Vagina (tissue), 2 donors: ENCODE data around the gene BPIFB4. TPM values are rescaled to one million over a fixed set of nuclear protein-coding genes. Genes with fewer than 3 reads are reported as not detected.
"Not testable (repeated sequence)": the region's sequence is repeated elsewhere in the genome, so short reads cannot be mapped to it uniquely, and the experiment has no call there.

Source experiments
- DNase-seq, 2 donors: peaks; one replicate each; pipeline ENCODE4 v3.0.0-alpha.2; 2017; ENCODE audit errors: extremely low spot score in 2 of 2
- H3K27ac ChIP-seq: fragments of 200-600 bp; sonication (generic); one replicate; pipeline ENCODE4 v1.5.1; 2019
- H3K27me3 ChIP-seq: fragments of 200-600 bp; sonication (generic); one replicate; pipeline ENCODE4 v1.5.1; 2019
- H3K36me3 ChIP-seq, 2 donors: fragments of 200-600 bp; sonication (generic); one replicate each; pipeline ENCODE4 v1.5.1; 2017 to 2019
- H3K4me1 ChIP-seq: fragments of 200-600 bp; sonication (generic); one replicate; pipeline ENCODE4 v1.5.1; 2019
- H3K4me3 ChIP-seq, 2 donors: fragments of 200-600 bp; sonication (generic); 1 replicate in 1 of 2; 2 replicates in 1 of 2; pipeline ENCODE4 v1.5.1; 2016 to 2019
- H3K9me3 ChIP-seq: fragments of 200-600 bp; sonication (generic); one replicate; pipeline ENCODE4 v1.5.1; 2019
- CTCF ChIP-seq, 3 experiments: fragments of 450-650 bp in 2 of 3; fragments of 200-600 bp in 1 of 3; sonication (generic) in 1 of 3; IDR thresholded peaks; one replicate each; pipeline ENCODE4 v1.5.1; 2017 to 2019; ENCODE audit warnings: antibody characterized with exemption in 3 of 3, mild to moderate bottlenecking in 2 of 3, moderate library complexity in 2 of 3
- POLR2A ChIP-seq, 2 donors: fragments of 450-650 bp; IDR thresholded peaks; one replicate each; pipeline ENCODE4 v1.6.1; 2017; ENCODE audit warnings: antibody characterized with exemption in 2 of 2, mild to moderate bottlenecking in 2 of 2, moderate library complexity in 2 of 2
- POLR2AphosphoS5 ChIP-seq, 2 donors: sonication (generic); formaldehyde crosslinking; IDR thresholded peaks; one replicate each; pipeline ENCODE4 v1.9.0; 2017; ENCODE audit warnings: antibody characterized with exemption in 2 of 2, mild to moderate bottlenecking in 2 of 2, low read depth in 1 of 2; ENCODE audit not compliant: insufficient read depth in 1 of 2
- intact Hi-C: fragments of 100-400 bp; cut with DNase I; formaldehyde crosslinking; loops from one replicate; pipeline ENCODE4 v1.15.1; 2023
- total RNA-seq: library from RNA; depleted of rRNA; stranded (reverse); fragments of >200 nt; gene quantifications from one replicate; pipeline ENCODE4 v1.2.3, GENCODE V29; 2016

The BPIFB4 gene
- total RNA-seq, 1 donor from 2014 or later: not detected

DNA sequence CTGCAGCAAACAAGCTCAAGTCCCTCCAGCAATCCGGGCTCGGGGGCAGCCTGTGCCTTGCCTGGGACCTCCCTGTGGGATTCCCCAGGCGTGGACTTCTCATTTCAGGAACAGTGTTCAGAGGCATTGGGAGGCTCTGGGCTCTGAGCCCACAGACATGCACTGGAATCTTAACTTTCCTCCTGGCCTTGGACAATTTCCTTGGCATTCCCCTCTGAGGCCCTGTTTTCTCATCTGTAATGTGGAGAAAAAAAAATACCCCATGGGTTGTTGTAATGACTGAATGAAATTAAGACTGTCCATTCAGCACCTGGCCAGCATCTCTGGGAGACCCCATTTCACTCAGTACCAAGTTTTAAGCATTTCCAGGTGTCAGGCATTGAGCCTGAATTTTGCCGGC is 17.6 kb downstream of the BPIFB4 start:
- DNase-seq: no peak
- no peaks in the 10 kb centered on the region for H3K27me3 ChIP-seq
- no peak for TF ChIP-seq CTCF (IDR thresholded peaks at IDR 0.05)
- no peak for TF ChIP-seq POLR2AphosphoS5 (IDR thresholded peaks at IDR 0.05; ENCODE audit: insufficient read depth in 1 of 2, low read depth in 1 of 2)
- TF ChIP-seq POLR2A (IDR thresholded peaks at IDR 0.05): no peak
- no peaks in the 10 kb centered on the region for H3K36me3 ChIP-seq
- intact Hi-C loops: no loop called here
- H3K9me3 ChIP-seq: no peaks in the 10 kb centered on the region
- H3K4me3 ChIP-seq: no peak overlapping the region
- H3K27ac ChIP-seq: no peak overlapping the region
- H3K4me1 ChIP-seq: no peaks in the 10 kb centered on the region

DNA sequence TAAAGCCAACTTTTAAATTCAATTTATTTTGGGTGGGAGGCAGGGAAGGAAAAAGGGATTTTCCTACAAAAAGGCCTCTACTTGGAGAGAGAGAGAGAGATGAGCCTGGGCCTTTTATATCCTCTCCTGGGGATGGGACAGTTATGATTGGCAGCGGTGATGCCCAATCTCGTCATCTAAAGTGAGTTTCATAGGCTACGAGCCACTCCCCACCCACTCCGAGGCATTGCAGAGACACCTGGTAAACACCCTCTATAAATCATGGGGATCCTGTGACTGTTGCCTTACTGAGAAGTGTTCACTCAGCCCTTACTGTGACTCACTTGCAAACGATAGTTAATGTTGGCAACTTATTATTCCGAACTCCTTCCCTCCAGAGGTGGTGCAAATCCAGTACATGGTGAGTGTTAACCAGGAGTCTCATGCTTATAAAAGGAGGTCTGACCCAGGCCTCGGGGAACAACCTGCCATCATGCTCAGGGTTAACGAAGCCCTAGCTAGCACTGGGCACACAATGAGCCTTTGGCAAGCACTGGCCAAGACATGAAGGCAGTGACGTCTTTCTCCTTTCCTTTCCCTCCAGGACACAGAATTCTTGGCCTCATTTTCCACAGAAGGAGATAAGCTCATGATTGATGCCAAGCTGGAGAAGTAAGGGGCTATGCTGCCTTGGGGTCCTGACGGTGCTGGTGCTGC is 20.5 kb downstream of the BPIFB4 start:
- Histone ChIP-seq H3K4me1 (no peaks in the 10 kb centered on the region), H3K27ac (no peak overlapping the region), H3K9me3 (no peaks in the 10 kb centered on the region), H3K4me3 (no peak overlapping the region), H3K27me3 (no peaks in the 10 kb centered on the region), H3K36me3 (no peaks in the 10 kb centered on the region)
- intact Hi-C loops: loop anchor here (5.0 kb wide), 1 partner anchor 843 kb away; no protein-coding TSS in a partner anchor
- no peak for TF ChIP-seq POLR2A (IDR thresholded peaks at IDR 0.05)
- no peak for TF ChIP-seq POLR2AphosphoS5 (IDR thresholded peaks at IDR 0.05; ENCODE audit: insufficient read depth in 1 of 2, low read depth in 1 of 2)
- TF ChIP-seq CTCF (IDR thresholded peaks at IDR 0.05): no peak
- no peak for DNase-seq

GRCh38 chr20:33103556-33103955 is 24.1 kb downstream of the BPIFB4 start:
- no peaks in the 10 kb centered on the region for H3K36me3 ChIP-seq
- no peaks in the 10 kb centered on the region for H3K27me3 ChIP-seq
- no peaks in the 10 kb centered on the region for H3K9me3 ChIP-seq
- intact Hi-C loops: loop anchor here (5.0 kb wide), 1 partner anchor 846 kb away; no protein-coding TSS in a partner anchor
- no peak overlapping the region for H3K27ac ChIP-seq
- DNase-seq: no peak
- no peaks in the 10 kb centered on the region for H3K4me1 ChIP-seq
- TF ChIP-seq POLR2A (IDR thresholded peaks at IDR 0.05) (no peak), POLR2AphosphoS5 (IDR thresholded peaks at IDR 0.05; ENCODE audit: insufficient read depth in 1 of 2, low read depth in 1 of 2) (no peak), CTCF (IDR thresholded peaks at IDR 0.05) (no peak)
- H3K4me3 ChIP-seq: no peak overlapping the region

GRCh38 chr20:33104336-33104735 is 24.9 kb downstream of the BPIFB4 start:
- no peak for DNase-seq
- Histone ChIP-seq H3K4me1 (no peaks in the 10 kb centered on the region), H3K36me3 (no peaks in the 10 kb centered on the region), H3K27ac (no peak overlapping the region), H3K27me3 (no peaks in the 10 kb centered on the region), H3K4me3 (no peak overlapping the region), H3K9me3 (no peaks in the 10 kb centered on the region)
- TF ChIP-seq CTCF (IDR thresholded peaks at IDR 0.05): no peak
- TF ChIP-seq POLR2AphosphoS5 (IDR thresholded peaks at IDR 0.05; ENCODE audit: insufficient read depth in 1 of 2, low read depth in 1 of 2): no peak
- no peak for TF ChIP-seq POLR2A (IDR thresholded peaks at IDR 0.05)
- intact Hi-C loops: loop anchor here (5.0 kb wide), 1 partner anchor 847 kb away; no protein-coding TSS in a partner anchor

GRCh38 chr20:33105316-33105924 is 26.0 kb downstream of the BPIFB4 start:
- no peak for DNase-seq
- Histone ChIP-seq H3K9me3 (no peaks in the 10 kb centered on the region), H3K4me3 (no peak overlapping the region), H3K27me3 (no peaks in the 10 kb centered on the region), H3K36me3 (no peaks in the 10 kb centered on the region), H3K4me1 (no peaks in the 10 kb centered on the region), H3K27ac (no peak overlapping the region)
- intact Hi-C loops: no loop called here
- TF ChIP-seq CTCF (IDR thresholded peaks at IDR 0.05): no peak
- TF ChIP-seq POLR2A (IDR thresholded peaks at IDR 0.05): no peak
- TF ChIP-seq POLR2AphosphoS5 (IDR thresholded peaks at IDR 0.05; ENCODE audit: insufficient read depth in 1 of 2, low read depth in 1 of 2): no peak

DNA sequence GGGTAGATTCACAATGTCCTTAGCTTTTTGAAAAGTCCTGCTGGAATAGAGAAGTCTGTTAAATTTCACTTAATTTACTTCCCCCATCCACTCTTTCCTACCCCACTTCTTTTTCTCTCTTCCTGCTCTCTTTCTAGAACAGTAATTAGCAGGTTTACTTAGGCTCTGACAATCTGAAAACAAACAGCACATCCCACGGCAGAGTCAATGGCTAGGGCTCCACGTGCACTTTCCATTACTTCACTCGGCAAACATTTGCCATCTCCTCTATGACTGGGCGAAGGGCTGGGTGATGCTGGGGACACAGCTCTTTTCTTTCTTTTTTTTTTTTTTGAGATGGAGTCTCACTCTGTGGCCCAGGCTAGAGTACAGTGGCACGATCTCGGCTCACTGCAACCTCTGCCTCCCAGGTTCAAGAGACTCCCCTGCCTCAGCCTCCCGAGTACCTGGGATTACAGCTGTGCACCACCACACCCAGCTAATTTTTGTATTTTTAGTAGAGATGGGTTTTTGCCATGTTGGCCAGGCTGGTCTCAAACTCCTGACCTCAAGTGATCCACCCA is 26.7 kb downstream of the BPIFB4 start:
- H3K4me3 ChIP-seq, DNase-seq, H3K27me3 ChIP-seq, H3K36me3 ChIP-seq, H3K4me1 ChIP-seq, intact Hi-C loops, H3K9me3 ChIP-seq, H3K27ac ChIP-seq: not testable (repeated sequence)
